ACHN (cell line): ENCODE results near the gene NRGN.
"Not testable (repeated sequence)": the region's sequence is repeated elsewhere in the genome, so short reads cannot be mapped to it uniquely, and the experiment has no call there.

Experiments used
- DNase-seq: peaks from one replicate; pipeline ENCODE4 v3.0.0-alpha.2; 2015
- in situ Hi-C: cut with HindIII; loops from 2 replicates; pipeline ENCODE4 v1.10.0; 2017; ENCODE audit warnings: low sequenced_read_pairs, low pct_ligation_motif_present, low pct_unique_long_range_greater_than_20kb

Gene NRGN

GRCh38 chr11:124769806-124770774 is 30.3 kb downstream of the NRGN start:
- in situ Hi-C loops = no loop called here
- DNase-seq = peak; percentile 53

GRCh38 chr11:124770959-124771358 is 31.2 kb downstream of the NRGN start:
- in situ Hi-C loops, DNase-seq: not testable (repeated sequence)

GRCh38 chr11:124776865-124777645 is 37.3 kb downstream of the NRGN start:
- in situ Hi-C loops = no loop called here

GRCh38 chr11:124778281-124778680 is 38.5 kb downstream of the NRGN start:
- in situ Hi-C loops = no loop called here
- DNase-seq = peak; percentile 29

More at GRCh38 chr11:124776865-124777645, 37.3 kb downstream of the NRGN start:
- DNase-seq = no peak

GRCh38 chr11:124779568-124779967 is 39.8 kb downstream of the NRGN start:
- in situ Hi-C loops = no loop called here
- DNase-seq = no peak

- in situ Hi-C loops = no loop called here
- DNase-seq = no peak
Observed at GRCh38 chr11:124783002-124783401, 43.3 kb downstream of the NRGN start.

GRCh38 chr11:124784051-124784450 is 44.3 kb downstream of the NRGN start:
- no peak for DNase-seq
- in situ Hi-C loops = no loop called here

- in situ Hi-C loops = no loop called here
- DNase-seq = no peak
Observed at GRCh38 chr11:124788521-124788920, 48.8 kb downstream of the NRGN start.

- in situ Hi-C loops = no loop called here
- no peak for DNase-seq
Observed at GRCh38 chr11:124791626-124792341, 52.0 kb downstream of the NRGN start.

- DNase-seq = peak; percentile 67
- in situ Hi-C loops = no loop called here
Observed at GRCh38 chr11:124793466-124794278, 53.9 kb downstream of the NRGN start.

- no peak for DNase-seq
- in situ Hi-C loops = no loop called here
Observed at GRCh38 chr11:124796312-124796711, 56.6 kb downstream of the NRGN start.
